HepG2 (cell line): Measurements from ENCODE around the gene AGAP1. TPM values are rescaled to one million over a fixed set of nuclear protein-coding genes. Genes with fewer than 3 reads are reported as not detected.

Source experiments
- AGO2 ChIP-seq: fragments of 200-400 bp; formaldehyde crosslinking; optimal IDR thresholded peaks from 2 replicates; pipeline ENCODE3; 2017; ENCODE audit warnings: mild to moderate bottlenecking, low read depth, low read length, moderate library complexity
- BORCS8-MEF2B ChIP-seq: sonication (generic); formaldehyde crosslinking; IDR thresholded peaks from 2 replicates; pipeline ENCODE4 v1.8.0; 2022; ENCODE audit warnings: mild to moderate bottlenecking, missing genetic modification reagents
- GLI4 ChIP-seq: sonication (generic); formaldehyde crosslinking; IDR thresholded peaks from 2 replicates; pipeline ENCODE4 v1.5.1; 2020; ENCODE audit warnings: missing genetic modification reagents, mild to moderate bottlenecking, moderate library complexity, borderline replicate concordance
- IRX3 ChIP-seq: sonication (generic); formaldehyde crosslinking; IDR thresholded peaks from 2 replicates; pipeline ENCODE4 v1.8.1; 2023; ENCODE audit warnings: mild to moderate bottlenecking, low read depth, missing genetic modification reagents, borderline replicate concordance
- POLR2AphosphoS5 ChIP-seq: IDR thresholded peaks from 2 replicates; pipeline ENCODE4 v1.6.1; 2012; ENCODE audit warnings: low read depth, low read length
- SMARCC2 ChIP-seq: fragments of 450-650 bp; IDR thresholded peaks from 2 replicates; pipeline ENCODE4 v1.6.1; 2017; ENCODE audit warnings: antibody characterized with exemption, mild to moderate bottlenecking
- SNAPC4 ChIP-seq: sonication (generic); formaldehyde crosslinking; IDR thresholded peaks from 2 replicates; pipeline ENCODE4 v1.4.0; 2020; ENCODE audit warnings: mild to moderate bottlenecking, missing genetic modification reagents
- SP1 ChIP-seq, 2 experiments: fragments of 450-650 bp in 1 of 2; sonication (generic) in 1 of 2; formaldehyde crosslinking in 1 of 2; IDR thresholded peaks; 2 replicates each; pipeline versions ENCODE4 v1.4.0 to v1.6.1; 2016 to 2020; ENCODE audit warnings: missing genetic modification reagents in 1 of 2
- TCF7 ChIP-seq: sonication (generic); IDR thresholded peaks from 2 replicates; pipeline ENCODE4 v1.6.1; 2016; ENCODE audit warnings: antibody characterized with exemption, low read depth
- XBP1 ChIP-seq: sonication (generic); formaldehyde crosslinking; IDR thresholded peaks from 2 replicates; pipeline ENCODE4 v1.5.0; 2020; ENCODE audit warnings: missing genetic modification reagents
- XRCC5 ChIP-seq: fragments of 200-400 bp; formaldehyde crosslinking; optimal IDR thresholded peaks from 2 replicates; pipeline ENCODE3; 2017; ENCODE audit warnings: mild to moderate bottlenecking, low read length
- ZNF30 ChIP-seq: sonication (generic); formaldehyde crosslinking; IDR thresholded peaks from 2 replicates; pipeline ENCODE4 v1.5.0; 2020; ENCODE audit warnings: mild to moderate bottlenecking, missing genetic modification reagents
- ZNF318 ChIP-seq: sonication (generic); formaldehyde crosslinking; IDR thresholded peaks from 2 replicates; pipeline ENCODE4 v1.4.0; 2020; ENCODE audit warnings: mild to moderate bottlenecking, missing genetic modification reagents
- ZNF773 ChIP-seq: sonication (generic); formaldehyde crosslinking; IDR thresholded peaks from 2 replicates; pipeline ENCODE4 v1.4.0; 2020; ENCODE audit warnings: missing genetic modification reagents, borderline replicate concordance
- ZSCAN20 ChIP-seq: sonication (generic); formaldehyde crosslinking; IDR thresholded peaks from 2 replicates; pipeline ENCODE4 v1.4.0; 2020; ENCODE audit warnings: missing genetic modification reagents, mild to moderate bottlenecking, borderline replicate concordance
- ZSCAN30 ChIP-seq: sonication (generic); formaldehyde crosslinking; IDR thresholded peaks from 2 replicates; pipeline ENCODE4 v1.5.0; 2020; ENCODE audit warnings: mild to moderate bottlenecking, missing genetic modification reagents
- polyA plus RNA-seq, 8 experiments: library from polyadenylated mRNA; depleted of rRNA in 3 of 8; stranded (reverse) in 7 of 8; unstranded in 1 of 8; fragments of >200 nt; fragmentation: Illumina TruSeq in 4 of 8; extraction: Trizol in 4 of 8; gene quantifications; 2 replicates each; pipeline versions ENCODE4 v1.2.1 to v1.2.3, GENCODE V29; 2011 to 2016; ENCODE audit warnings: low read depth in 4 of 8, missing spikeins in 1 of 8, mixed read lengths in 1 of 8; ENCODE audit not compliant: insufficient read depth in 1 of 8
- total RNA-seq, 5 experiments: library from RNA; depleted of rRNA; stranded (reverse); fragments of >200 nt; fragmentation: Illumina TruSeq; extraction: Trizol; gene quantifications; 2 replicates each; pipeline ENCODE4 v1.2.3, GENCODE V29; 2016; ENCODE audit warnings: low read depth in 1 of 5

Gene AGAP1
- total and polyA plus RNA-seq, 2 of the 13 experiments (the other 11 are each of a cell fraction or from before 2014, with no cell fraction given) = 21.2 to 32.7 TPM

- 0 out of 2 replicates have a peak, but pooled peaks have one; percentile 61 for TF ChIP-seq ZNF318
- TF ChIP-seq ZSCAN30 (CRISPR knock-in tag) = no peak
- TF ChIP-seq ZSCAN20 (CRISPR knock-in tag) = no peak
- no peak for TF ChIP-seq ZNF30
- peak; percentile 63; the same call in 1 of the 2 replicates for TF ChIP-seq BORCS8-MEF2B (CRISPR knock-in tag)
- no peak for TF ChIP-seq GLI4 (CRISPR knock-in tag)
- no peak for TF ChIP-seq ZNF773
- TF ChIP-seq SP1 (IDR thresholded peaks at IDR 0.05) = no peak
- TF ChIP-seq SP1 (CRISPR knock-in tag; IDR thresholded peaks at IDR 0.05) = no peak
- TF ChIP-seq AGO2 = no peak
- no peak for TF ChIP-seq SMARCC2
- no peak for TF ChIP-seq IRX3 (CRISPR knock-in tag)
- peak; percentile 51 for TF ChIP-seq XRCC5
- no peak for TF ChIP-seq POLR2AphosphoS5
- TF ChIP-seq TCF7 = peak; percentile 70
- TF ChIP-seq XBP1 = no peak
- 0 out of 2 replicates have a peak, but pooled peaks have one; percentile 41 for TF ChIP-seq SNAPC4
Observed at GRCh38 chr2:235505181-235505741, 11.4 kb downstream of the AGAP1 start (continued).
